H9 (cell line): ENCODE results near the gene POLD3. TPM values are rescaled to one million over a fixed set of nuclear protein-coding genes. Genes with fewer than 3 reads are reported as not detected.

ENCODE experiments used
- DNase-seq: peaks from one replicate; pipeline ENCODE4 v3.0.0-alpha.2; 2017
- H2AFZ ChIP-seq: one replicate; pipeline ENCODE4 v1.6.1; 2013; ENCODE audit warnings: mild to moderate bottlenecking, low read length, control low read depth, moderate library complexity
- H2AK5ac ChIP-seq: 2 replicates; pipeline ENCODE4 v1.6.1; 2013; ENCODE audit warnings: low read length, control low read depth, mixed read lengths; ENCODE audit not compliant: insufficient read length
- H2BK120ac ChIP-seq: one replicate; pipeline ENCODE4 v1.6.1; 2013; ENCODE audit warnings: low read depth, mild to moderate bottlenecking, low read length, control low read depth, inconsistent platforms; ENCODE audit not compliant: poor library complexity, severe bottlenecking
- H2BK12ac ChIP-seq: 2 replicates; pipeline ENCODE4 v1.6.1; 2013; ENCODE audit warnings: low read length, control low read depth, mixed read lengths, low read depth; ENCODE audit not compliant: insufficient read length
- H2BK15ac ChIP-seq: 2 replicates; pipeline ENCODE4 v1.6.1; 2013; ENCODE audit warnings: low read depth, low read length, control low read depth
- H2BK20ac ChIP-seq: one replicate; pipeline ENCODE4 v1.6.1; 2013; ENCODE audit warnings: low read depth, mild to moderate bottlenecking, low read length, control low read depth, inconsistent platforms; ENCODE audit not compliant: poor library complexity, severe bottlenecking
- H2BK5ac ChIP-seq: 2 replicates; pipeline ENCODE4 v1.6.1; 2013; ENCODE audit warnings: low read length, control low read depth, mixed read lengths; ENCODE audit not compliant: insufficient read length
- H3K14ac ChIP-seq: 2 replicates; pipeline ENCODE4 v1.6.1; 2013; ENCODE audit warnings: low read length, control low read depth; ENCODE audit not compliant: insufficient read depth
- H3K18ac ChIP-seq: 2 replicates; pipeline ENCODE4 v1.6.1; 2013; ENCODE audit warnings: low read depth, mild to moderate bottlenecking, mixed read lengths, low read length, control low read depth; ENCODE audit not compliant: insufficient read length
- H3K23ac ChIP-seq: 2 replicates; pipeline ENCODE4 v1.6.1; 2013; ENCODE audit warnings: low read length, control low read depth, mixed read lengths, low read depth; ENCODE audit not compliant: insufficient read length
- H3K23me2 ChIP-seq: 2 replicates; pipeline ENCODE4 v1.6.1; 2013; ENCODE audit warnings: low read depth, mild to moderate bottlenecking, mixed read lengths, low read length, control low read depth; ENCODE audit not compliant: insufficient read length, poor library complexity, severe bottlenecking
- H3K27ac ChIP-seq: 2 replicates; pipeline ENCODE4 v1.5.1; 2013; ENCODE audit warnings: low read length, control low read depth, mixed read lengths, low read depth; ENCODE audit not compliant: insufficient read length
- H3K27me3 ChIP-seq: 2 replicates; pipeline ENCODE4 v1.6.1; 2013; ENCODE audit warnings: low read length, control low read depth, inconsistent platforms; ENCODE audit not compliant: insufficient read depth
- H3K4ac ChIP-seq: 2 replicates; pipeline ENCODE4 v1.6.1; 2013; ENCODE audit warnings: low read depth, mild to moderate bottlenecking, control low read depth, inconsistent platforms, low read length, moderate library complexity
- H3K4me1 ChIP-seq: 2 replicates; pipeline ENCODE4 v1.6.1; 2013; ENCODE audit warnings: low read length, control low read depth, inconsistent platforms; ENCODE audit not compliant: insufficient read depth
- H3K4me2 ChIP-seq: 2 replicates; pipeline ENCODE4 v1.6.1; 2013; ENCODE audit warnings: low read length, control low read depth, mixed read lengths; ENCODE audit not compliant: insufficient read length, insufficient read depth
- H3K56ac ChIP-seq: 2 replicates; pipeline ENCODE4 v1.6.1; 2013; ENCODE audit warnings: low read depth, mild to moderate bottlenecking, mixed read lengths, low read length, control low read depth; ENCODE audit not compliant: insufficient read length
- H3K79me1 ChIP-seq: 2 replicates; pipeline ENCODE4 v1.6.1; 2013; ENCODE audit warnings: low read depth, mild to moderate bottlenecking, moderate library complexity, low read length, control low read depth, inconsistent platforms; ENCODE audit not compliant: insufficient read depth, poor library complexity, severe bottlenecking
- H3K79me2 ChIP-seq: 2 replicates; pipeline ENCODE4 v1.6.1; 2013; ENCODE audit warnings: low read length, control low read depth, inconsistent platforms; ENCODE audit not compliant: insufficient read depth
- H3K9ac ChIP-seq: 2 replicates; pipeline ENCODE4 v1.6.1; 2013; ENCODE audit warnings: low read length, control low read depth, mixed read lengths; ENCODE audit not compliant: insufficient read length; ENCODE audit errors: extremely low read depth
- H3K9me3 ChIP-seq: one replicate; pipeline ENCODE4 v1.6.1; 2013; ENCODE audit warnings: low read depth, low read length, inconsistent platforms; ENCODE audit not compliant: control insufficient read depth
- H3T11ph ChIP-seq: one replicate; pipeline ENCODE4 v1.6.1; 2013; ENCODE audit warnings: mild to moderate bottlenecking, low read length, control low read depth, inconsistent platforms
- H4K20me1 ChIP-seq: one replicate; pipeline ENCODE4 v1.6.1; 2013; ENCODE audit not compliant: control insufficient read depth, insufficient read length, insufficient read depth
- H4K5ac ChIP-seq: 2 replicates; pipeline ENCODE4 v1.6.1; 2013; ENCODE audit warnings: low read depth, mild to moderate bottlenecking, mixed read lengths, low read length, control low read depth; ENCODE audit not compliant: insufficient read length
- H4K8ac ChIP-seq: replicated peaks from 2 replicates; pipeline ENCODE4 v1.6.1; 2013; ENCODE audit warnings: low read length, control low read depth, mixed read lengths, low read depth; ENCODE audit not compliant: insufficient read length
- H4K91ac ChIP-seq: 2 replicates; pipeline ENCODE4 v1.6.1; 2013; ENCODE audit warnings: low read depth, mild to moderate bottlenecking, moderate library complexity, mixed read lengths, low read length, control low read depth; ENCODE audit not compliant: insufficient read length
- H3K27ac Mint-ChIP-seq, 3 experiments: 2 replicates in 2 of 3; 3 replicates in 1 of 3; pipeline ENCODE4 v1.8.0; 2020 to 2021; ENCODE audit warnings: mixed read lengths in 3 of 3, mild to moderate bottlenecking in 1 of 3, moderate library complexity in 1 of 3
- H3K27me3 Mint-ChIP-seq: 2 replicates; pipeline ENCODE4 v1.8.0; 2021; ENCODE audit warnings: low read depth, mild to moderate bottlenecking, moderate library complexity, mixed read lengths
- H3K36me3 Mint-ChIP-seq, 3 experiments: 2 replicates in 2 of 3; 3 replicates in 1 of 3; pipeline ENCODE4 v1.8.0; 2020 to 2021; ENCODE audit warnings: low read depth in 3 of 3, mixed read lengths in 3 of 3; ENCODE audit not compliant: insufficient read depth in 1 of 3
- H3K4me1 Mint-ChIP-seq, 2 experiments: 2 replicates each; pipeline ENCODE4 v1.8.0; 2020; ENCODE audit warnings: mixed read lengths in 2 of 2
- H3K4me3 Mint-ChIP-seq, 2 experiments: 2 replicates in 1 of 2; 3 replicates in 1 of 2; pipeline ENCODE4 v1.8.0; 2020 to 2021; ENCODE audit warnings: mild to moderate bottlenecking in 2 of 2, mixed read lengths in 2 of 2, moderate library complexity in 1 of 2
- H3K9me3 Mint-ChIP-seq, 2 experiments: 2 replicates in 1 of 2; 3 replicates in 1 of 2; pipeline ENCODE4 v1.8.0; 2020; ENCODE audit warnings: mild to moderate bottlenecking in 2 of 2, mixed read lengths in 2 of 2, moderate library complexity in 1 of 2
- CTCF ChIP-seq: fragments of 200-600 bp; sonication (generic); conservative IDR thresholded peaks from 3 replicates; pipeline ENCODE4 v1.8.0; 2021; ENCODE audit warnings: antibody characterized with exemption, mild to moderate bottlenecking
- WGBS: extraction: QIAGEN DNeasy Blood & Tissue Kit; methylation state at CpG from one replicate; pipeline ENCODE4 v1.1.7; 2013; ENCODE audit warnings: missing lambda C conversion rate, low lambda C conversion rate, mixed read lengths; ENCODE audit not compliant: insufficient read length; ENCODE audit errors: extremely low coverage; 5-methylcytosine and 5-hydroxymethylcytosine counted together
- total RNA-seq: library from RNA; stranded (reverse); gene quantifications from 2 replicates; pipeline ENCODE4 v1.2.1, GENCODE V29; 2021

The POLD3 gene
- total RNA-seq, 1 experiment from 2014 or later = 34.1 TPM

GRCh38 chr11:74691755-74692154, 99.4 kb downstream of the POLD3 start:
- H3K27me3 Mint-ChIP-seq = no peaks in the 10 kb centered on the region; the same call in 1 of the 2 replicates
- Histone ChIP-seq H3K27ac (no peak overlapping the region), H3K79me1 (no peaks in the 10 kb centered on the region), H3K9me3 (no peaks in the 10 kb centered on the region), H2AK5ac (no peak overlapping the region), H3K18ac (no peak overlapping the region), H3K23ac (no peak overlapping the region), H4K20me1 (no peaks in the 10 kb centered on the region), H3K14ac (no peak overlapping the region), H3K9ac (no peak overlapping the region), H3K27me3 (no peaks in the 10 kb centered on the region), H4K91ac (no peak overlapping the region), H3K4me2 (no peak overlapping the region), H4K5ac (no peak overlapping the region), H4K8ac (no peak overlapping the region), H3K23me2 (no peaks in the 10 kb centered on the region), H3K79me2 (no peaks in the 10 kb centered on the region), H3K4ac (no peak overlapping the region), H3T11ph (no peak overlapping the region), H2BK20ac (no peak overlapping the region), H2BK15ac (no peak overlapping the region), H2AFZ (no peak overlapping the region), H2BK12ac (no peak overlapping the region), H2BK5ac (no peak overlapping the region), H3K56ac (no peak overlapping the region), H3K4me1 (no peaks in the 10 kb centered on the region; the same call in 1 of the 2 replicates), H2BK120ac (no peak overlapping the region)
- WGBS = no CpG with 5 or more reads among the region's 4 CpGs
- peaks cover 10 to 22% of the 10 kb centered on the region in 2 experiments for H3K4me1 Mint-ChIP-seq
- H3K4me3 Mint-ChIP-seq = no peak overlapping the region
- H3K36me3 Mint-ChIP-seq = no peaks in the 10 kb centered on the region
- H3K9me3 Mint-ChIP-seq = no peaks in the 10 kb centered on the region
- H3K27ac Mint-ChIP-seq = no peak overlapping the region
- no peak for DNase-seq
- TF ChIP-seq CTCF = no peak

Other genes starting within 250 kb of the POLD3 start
- gene PGM2L1, start 194.1 kb upstream of the POLD3 start, total RNA-seq = 16.9 and 17.7 TPM in 2 replicates
- 4.9 and 5.6 TPM in 2 replicates for gene KCNE3, start 125.0 kb upstream of the POLD3 start, total RNA-seq
- 7.1 and 8.2 TPM in 2 replicates for gene LIPT2, start 98.9 kb upstream of the POLD3 start, total RNA-seq
- gene CHRDL2, start 138.8 kb downstream of the POLD3 start, total RNA-seq = 0.33 and 0.39 TPM in 2 replicates
- 13.0 TPM in 2 replicates for gene RNF169, start 156.3 kb downstream of the POLD3 start, total RNA-seq